Nucleus accumbens (tissue), 56 donors: ENCODE measurements around the gene CRYBG2.

Experiments
- DNase-seq, 56 donors: peaks; one replicate each; lab custom pipeline; 2025; lab: John Stamatoyannopoulos, UW

CRYBG2 gene

GRCh38 chr1:26370591-26371382 is 16.9 kb upstream of the CRYBG2 start:
- no peak for DNase-seq

DNA sequence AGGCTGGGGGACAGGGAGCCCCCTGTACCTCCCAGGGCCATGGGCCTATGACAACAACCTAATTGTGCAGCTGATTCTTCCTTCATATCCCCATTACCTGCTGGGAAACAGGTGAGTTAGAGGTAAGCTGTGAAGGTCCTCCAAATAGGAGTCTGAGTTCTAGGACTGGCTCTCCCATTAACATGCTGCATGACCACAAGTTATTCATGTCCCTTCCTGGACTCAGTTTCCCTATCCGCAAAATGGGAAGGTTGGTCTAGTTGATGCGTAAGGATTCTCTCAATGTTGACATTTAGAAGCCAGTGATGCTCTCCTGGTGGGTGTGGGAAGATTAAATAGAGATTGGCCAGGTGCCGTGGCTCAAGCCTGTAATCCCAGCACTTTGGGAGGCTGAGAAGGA is 14.6 kb upstream of the CRYBG2 start:
- DNase-seq: no peak

- no peak for DNase-seq
These were observed 14.1 kb upstream of the CRYBG2 start for GRCh38 chr1:26368006-26368405.

DNA sequence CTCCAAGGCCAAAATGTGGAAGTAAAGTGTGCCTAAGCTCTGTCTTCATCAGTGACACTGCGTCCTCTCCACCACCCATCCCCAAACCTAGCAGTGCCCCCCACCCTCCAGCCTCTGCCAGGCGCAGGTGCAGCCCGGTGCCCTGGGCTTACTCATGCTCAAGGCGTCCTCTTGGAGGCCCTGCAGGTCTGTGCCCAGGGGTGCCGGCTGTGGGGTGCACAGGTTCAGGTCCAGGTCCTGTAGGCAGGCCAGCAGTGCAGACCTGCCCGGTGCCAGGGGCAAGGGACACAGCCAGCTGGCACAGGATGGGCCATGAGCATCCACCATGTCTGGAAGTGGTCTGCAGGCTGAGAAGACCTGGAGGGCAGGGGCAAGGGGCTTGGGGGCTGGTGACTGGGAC is 13.5 kb upstream of the CRYBG2 start:
- DNase-seq: no peak

DNA sequence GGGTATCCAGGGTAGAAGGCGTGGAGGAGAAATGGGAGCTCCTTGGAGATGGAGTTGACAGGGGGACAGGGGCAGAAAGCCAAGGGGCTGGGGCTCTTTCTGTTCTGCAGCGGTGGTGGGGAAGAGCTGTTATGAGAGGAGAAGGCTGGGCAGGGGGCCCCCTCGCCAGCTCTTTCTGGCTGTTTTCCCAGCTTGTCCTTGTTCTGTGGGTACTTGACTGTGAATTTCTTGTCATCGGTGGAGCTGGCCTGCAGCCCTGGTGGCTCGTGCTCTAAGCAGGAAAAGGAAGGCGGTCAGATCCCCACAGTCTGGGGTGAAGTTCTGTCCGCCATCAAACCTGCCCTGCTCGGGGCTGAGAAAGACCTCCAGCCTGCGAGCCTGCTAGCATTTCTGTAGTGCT is 11.0 kb upstream of the CRYBG2 start:
- DNase-seq: peak in 7 of 56 donors; percentile 3 to 28 (median 9)

- peak in 37 of 56 donors; percentile 2 to 73 (median 24) for DNase-seq
These were observed 9.9 kb upstream of the CRYBG2 start for GRCh38 chr1:26363549-26364448.

DNA sequence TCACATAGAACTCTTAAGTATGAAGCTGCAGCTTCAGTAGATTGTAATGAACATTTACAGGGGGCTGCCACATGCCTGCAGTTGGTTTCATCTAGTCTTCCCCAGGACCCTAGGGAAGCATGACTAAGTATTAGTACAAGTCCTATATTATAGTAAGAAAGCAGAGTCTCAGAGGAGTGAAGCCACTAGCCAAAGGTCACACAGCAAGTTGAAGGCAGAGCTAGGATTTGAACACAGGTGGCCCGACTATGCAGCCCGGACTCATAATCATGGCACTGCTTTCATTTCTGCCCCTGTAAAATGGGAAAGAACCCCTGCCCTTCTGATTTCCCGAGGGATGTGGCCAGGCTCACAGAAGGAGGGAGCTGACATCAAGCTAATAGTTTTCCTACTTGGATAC is 8.4 kb upstream of the CRYBG2 start:
- no peak for DNase-seq

DNA sequence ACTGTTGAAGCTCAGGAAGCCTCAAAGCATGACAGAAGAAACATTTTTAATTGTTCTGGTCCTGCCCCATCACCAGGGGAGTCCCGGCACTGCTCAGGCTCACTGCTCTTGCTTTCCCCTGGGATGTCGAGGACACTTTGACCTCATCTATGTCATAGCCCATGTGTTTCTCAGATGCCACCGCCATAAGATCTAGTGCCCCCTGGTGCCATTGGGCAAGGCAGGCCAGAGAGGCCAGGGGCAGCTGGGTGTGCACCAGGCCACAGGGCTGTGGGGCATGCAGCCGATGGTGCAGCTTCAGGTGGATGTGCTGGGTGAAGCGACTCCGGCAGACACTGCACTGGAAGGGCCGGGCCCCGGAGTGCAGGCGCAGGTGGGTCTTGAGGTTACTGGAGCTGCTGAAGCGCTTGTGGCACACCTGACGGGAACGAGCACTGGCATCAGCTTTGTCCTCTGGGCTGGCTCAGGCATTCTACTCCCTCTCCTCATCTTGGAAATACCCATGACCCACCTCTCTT is 7.7 kb upstream of the CRYBG2 start:
- no peak for DNase-seq

DNA sequence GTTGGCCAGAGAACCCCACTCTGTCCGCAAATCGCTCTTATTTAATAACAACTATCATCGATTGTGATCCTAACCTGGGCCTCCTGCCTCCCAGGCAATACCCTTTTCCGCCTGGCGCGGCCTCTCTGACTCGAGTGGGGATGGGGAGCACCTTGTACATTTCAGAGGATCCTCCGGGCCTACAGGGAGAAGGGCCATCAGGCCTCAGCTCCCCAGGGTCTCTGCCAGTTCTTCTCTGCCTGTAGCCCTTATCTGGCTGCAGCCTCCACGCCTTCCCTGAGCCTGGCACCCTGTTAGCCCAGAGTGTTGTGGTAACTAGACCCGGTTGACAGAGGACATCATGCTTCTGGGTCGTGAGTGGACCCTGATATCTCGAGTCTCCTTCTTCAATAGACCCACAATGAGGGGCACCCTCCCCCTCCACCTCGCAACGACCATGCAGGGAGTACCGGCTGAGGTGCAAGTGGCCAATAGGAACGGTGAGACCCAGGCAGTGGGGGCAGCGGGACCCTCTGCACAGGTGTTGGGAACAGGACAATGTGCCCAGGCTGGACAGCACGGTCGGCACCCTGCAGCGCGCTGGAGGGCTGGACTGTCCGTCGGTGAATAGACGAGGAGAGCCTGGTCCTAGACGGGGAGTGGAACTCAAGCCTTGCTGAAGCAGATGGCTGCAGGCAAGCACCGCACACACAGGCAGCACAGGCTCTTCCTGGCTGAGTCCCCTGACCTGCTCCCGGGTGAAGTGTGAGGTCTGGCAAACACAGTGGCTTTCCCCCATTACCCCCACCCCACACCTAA is 7.1 kb upstream of the CRYBG2 start:
- DNase-seq: no peak

GRCh38 chr1:26359981-26360806 is 6.3 kb upstream of the CRYBG2 start:
- DNase-seq: no peak

DNA sequence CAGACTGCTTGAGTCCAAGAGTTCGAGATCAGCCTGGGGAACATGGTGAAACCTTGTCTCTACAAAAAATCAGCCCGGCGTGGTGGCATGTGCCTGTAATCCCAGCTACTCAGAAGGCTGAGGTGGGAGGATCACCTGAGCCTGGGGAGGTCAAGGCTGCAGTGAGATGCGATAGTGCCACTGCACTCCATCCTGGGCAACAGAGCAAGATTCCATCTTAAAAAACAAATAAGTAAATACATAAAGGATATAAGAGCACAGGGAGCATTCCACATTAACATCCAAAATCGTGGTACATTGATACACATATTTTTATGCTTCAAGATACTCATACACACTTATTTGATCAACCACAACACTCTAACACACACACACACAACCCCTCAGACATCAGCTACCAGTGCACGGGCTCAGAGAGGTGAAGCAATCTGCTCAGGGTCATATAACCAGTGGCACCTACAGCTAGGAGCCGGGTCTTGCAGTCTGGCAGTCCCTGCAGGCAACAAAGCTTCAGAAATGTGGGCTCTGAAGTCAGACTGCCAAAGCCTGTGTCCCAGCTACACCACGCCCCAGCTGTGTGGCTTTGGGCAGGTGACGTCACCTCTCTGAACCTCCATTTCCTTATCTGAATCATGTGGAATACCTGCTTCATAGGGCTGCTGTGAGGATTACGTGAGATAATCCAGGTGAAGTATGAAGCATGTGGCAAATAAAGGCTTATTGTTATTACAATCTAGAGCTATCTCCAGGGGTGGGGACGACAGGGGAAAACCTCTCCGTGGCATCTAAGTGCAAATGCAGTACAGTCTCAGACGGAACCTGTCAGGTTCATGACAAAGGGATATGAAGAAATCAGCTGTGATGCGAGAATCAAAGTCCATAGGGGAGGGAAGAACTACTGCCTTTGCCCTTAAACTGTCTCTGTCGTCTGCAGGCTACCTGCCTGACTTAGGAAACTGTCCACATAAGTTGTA is 4.8 kb upstream of the CRYBG2 start:
- no peak for DNase-seq

- no peak for DNase-seq
These were observed 3.2 kb upstream of the CRYBG2 start for GRCh38 chr1:26357121-26357602.

DNA sequence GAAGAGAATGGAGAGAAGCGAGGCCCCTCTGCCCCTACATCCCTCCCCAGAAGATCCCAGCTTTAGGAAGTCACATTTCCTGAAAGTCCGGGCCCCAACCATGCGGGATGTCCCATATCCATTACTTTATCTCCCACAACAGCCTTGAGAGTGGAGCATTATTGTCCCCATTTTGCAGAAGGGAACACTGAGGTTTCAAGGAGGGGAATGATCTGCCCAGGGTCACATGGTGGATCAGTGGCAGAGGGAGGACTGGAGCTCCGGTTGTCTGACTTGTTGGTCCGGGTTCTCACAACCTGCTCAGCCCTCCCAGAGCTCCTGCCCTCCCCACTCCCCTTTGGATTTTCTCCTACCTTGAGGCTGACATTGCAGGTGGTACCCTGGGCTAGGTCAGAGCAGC is 2.2 kb upstream of the CRYBG2 start:
- DNase-seq: no peak

- no peak for DNase-seq
These were observed 1.0 kb upstream of the CRYBG2 start for GRCh38 chr1:26354972-26355371.

DNA sequence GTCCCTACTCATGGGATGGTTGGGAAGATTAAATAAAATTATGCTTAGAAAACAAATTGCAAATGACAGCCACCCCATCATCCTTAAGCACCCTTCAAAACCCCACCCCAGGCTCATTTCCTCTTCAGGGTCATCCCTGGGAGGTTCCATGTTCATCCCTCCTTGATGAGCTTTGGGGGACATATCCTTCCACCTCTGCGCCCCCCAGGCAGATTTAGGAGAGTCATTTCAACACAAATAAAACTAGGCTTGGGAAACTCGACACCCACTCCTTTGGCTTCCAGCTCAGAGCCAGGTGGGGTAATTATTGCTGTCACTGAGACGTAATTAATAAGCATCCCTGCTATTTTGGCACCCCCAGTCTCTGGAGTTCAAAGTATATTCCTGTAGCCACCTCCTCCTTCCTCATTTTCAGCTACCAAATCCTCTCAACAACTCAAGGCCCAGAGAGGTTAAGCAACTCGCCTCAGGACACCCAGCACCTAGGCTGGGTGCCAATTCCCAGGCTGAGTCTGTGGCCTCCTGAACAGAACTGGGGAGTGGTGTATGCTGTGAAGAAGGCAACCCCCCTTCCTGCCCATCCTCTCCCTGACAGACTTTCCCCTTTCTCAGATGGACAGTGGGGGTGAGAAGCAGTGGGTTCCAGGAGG is 595 bp downstream of the CRYBG2 start:
- DNase-seq: no peak

DNA sequence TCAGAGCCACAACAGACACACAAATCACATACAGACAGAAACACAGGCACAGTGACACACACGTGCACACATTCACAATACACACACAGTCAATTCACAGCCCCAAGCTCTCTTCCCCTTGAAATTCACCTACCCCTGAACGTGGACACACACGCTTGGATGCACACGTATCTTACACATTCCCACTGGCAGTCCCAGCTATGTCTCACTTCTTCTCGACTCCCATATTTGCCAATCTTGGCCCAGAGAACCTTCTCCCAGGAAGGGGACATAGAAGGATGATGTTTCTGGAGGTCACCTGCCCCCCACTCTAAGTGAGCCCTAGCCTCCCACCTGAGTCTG is 1.6 kb downstream of the CRYBG2 start:
- DNase-seq: no peak

- DNase-seq: no peak
These were observed 2.2 kb downstream of the CRYBG2 start for GRCh38 chr1:26351590-26352337.
